ENCODE results near the gene KCNMB2. TPM values are rescaled to one million over a fixed set of nuclear protein-coding genes. Genes with fewer than 3 reads are reported as not detected.
"Not testable (repeated sequence)": the region's sequence is repeated elsewhere in the genome, so short reads cannot be mapped to it uniquely, and the experiment has no call there.

The KCNMB2 gene
- total RNA-seq, 1 experiment from 2014 or later = not detected

GRCh38 chr3:178743297-178743696 lies 207.1 kb downstream of the KCNMB2 start:
- Histone ChIP-seq H3K9me3 (ENCODE audit: low read length) (no peaks in the 10 kb centered on the region), H3K9me2 (replicated peaks; ENCODE audit: low read length) (no peaks in the 10 kb centered on the region), H3K79me2 (ENCODE audit: low read length) (no peaks in the 10 kb centered on the region), H2AFZ (ENCODE audit: low read length) (no peak overlapping the region), H3K36me3 (ENCODE audit: low read depth, low read length) (no peaks in the 10 kb centered on the region), H3K27ac (ENCODE audit: low read length) (no peak overlapping the region), H3K4me2 (ENCODE audit: low read length) (no peak overlapping the region), H3K4me3 (ENCODE audit: low read length) (no peak overlapping the region), H3K4me1 (ENCODE audit: insufficient read depth, low read length) (no peaks in the 10 kb centered on the region), H3F3A (ENCODE audit: low read length, unreplicated experiment) (no peaks in the 10 kb centered on the region), H4K20me1 (ENCODE audit: low read length) (no peaks in the 10 kb centered on the region), H3K27me3 (ENCODE audit: low read length) (peaks cover 2% of the 10 kb centered on the region), H3K9ac (ENCODE audit: low read length) (no peak overlapping the region)
- ChIA-PET CTCF (no interaction called here), POLR2A (ENCODE audit: unreplicated experiment) (no interaction called here)
- ATAC-seq (no peak), DNase-seq (no peak)
- intact Hi-C loops (cut with micrococcal nuclease) = no loop called here
- no peak for TF ChIP-seq CTCF (conservative IDR thresholded peaks at IDR 0.05; ENCODE audit: low read depth, low read length)
- no peak for TF ChIP-seq EZH2phosphoT487 (IDR thresholded peaks at IDR 0.05; ENCODE audit: borderline replicate concordance, low read length)
- no peak for TF ChIP-seq EZH2 (IDR thresholded peaks at IDR 0.05; ENCODE audit: low read length, unreplicated experiment)
- BruUV-seq (replicated peaks) = no TSS peak

GRCh38 chr3:178745861-178746655 lies 209.8 kb downstream of the KCNMB2 start:
- H3K27ac ChIP-seq (ENCODE audit: low read length); CTCF ChIA-PET; H3K9me3 ChIP-seq (ENCODE audit: low read length); H3K36me3 ChIP-seq (ENCODE audit: low read depth, low read length); BruUV-seq (replicated peaks); H2AFZ ChIP-seq (ENCODE audit: low read length); intact Hi-C loops (cut with micrococcal nuclease); H3F3A ChIP-seq (ENCODE audit: low read length, unreplicated experiment); H3K79me2 ChIP-seq (ENCODE audit: low read length); POLR2A ChIA-PET (ENCODE audit: unreplicated experiment); H4K20me1 ChIP-seq (ENCODE audit: low read length); H3K4me3 ChIP-seq (ENCODE audit: low read length); H3K9ac ChIP-seq (ENCODE audit: low read length); ATAC-seq; H3K27me3 ChIP-seq (ENCODE audit: low read length); H3K9me2 ChIP-seq (replicated peaks; ENCODE audit: low read length); H3K4me2 ChIP-seq (ENCODE audit: low read length); DNase-seq; H3K4me1 ChIP-seq (ENCODE audit: insufficient read depth, low read length): not testable (repeated sequence)

GRCh38 chr3:178748874-178749273 lies 212.6 kb downstream of the KCNMB2 start:
- intact Hi-C loops (cut with micrococcal nuclease) = no loop called here
- ChIA-PET CTCF (no interaction called here), POLR2A (ENCODE audit: unreplicated experiment) (no interaction called here)
- Histone ChIP-seq H3K36me3 (ENCODE audit: low read depth, low read length) (no peaks in the 10 kb centered on the region), H3F3A (ENCODE audit: low read length, unreplicated experiment) (no peaks in the 10 kb centered on the region), H3K4me3 (ENCODE audit: low read length) (no peak overlapping the region), H3K27ac (ENCODE audit: low read length) (no peak overlapping the region), H3K27me3 (ENCODE audit: low read length) (peaks cover 3% of the 10 kb centered on the region; the same call in 1 of the 2 replicates), H4K20me1 (ENCODE audit: low read length) (no peaks in the 10 kb centered on the region), H2AFZ (ENCODE audit: low read length) (no peak overlapping the region), H3K9me2 (replicated peaks; ENCODE audit: low read length) (no peaks in the 10 kb centered on the region), H3K9me3 (ENCODE audit: low read length) (no peaks in the 10 kb centered on the region), H3K79me2 (ENCODE audit: low read length) (no peaks in the 10 kb centered on the region), H3K4me1 (ENCODE audit: insufficient read depth, low read length) (no peaks in the 10 kb centered on the region), H3K4me2 (ENCODE audit: low read length) (no peak overlapping the region), H3K9ac (ENCODE audit: low read length) (no peak overlapping the region)
- no peak for TF ChIP-seq EZH2 (IDR thresholded peaks at IDR 0.05; ENCODE audit: low read length, unreplicated experiment)
- TF ChIP-seq EZH2phosphoT487 (IDR thresholded peaks at IDR 0.05; ENCODE audit: borderline replicate concordance, low read length) = no peak
- TF ChIP-seq CTCF (conservative IDR thresholded peaks at IDR 0.05; ENCODE audit: low read depth, low read length) = no peak
- ATAC-seq (no peak), DNase-seq (no peak)
- no TSS peak for BruUV-seq (replicated peaks)
